ENCODE measurements around the gene KLHL7. TPM values are rescaled to one million over a fixed set of nuclear protein-coding genes. Genes with fewer than 3 reads are reported as not detected.

The KLHL7 gene
- total and polyA plus RNA-seq, 2 donors (not counting 3 experiments of a cell fraction or from before 2014, with no cell fraction given) = 21.3 to 32.1 TPM

GRCh38 chr7:23207884-23208283 is 102.3 kb downstream of the KLHL7 start:
- no peak overlapping the region for H3K9ac ChIP-seq (replicated peaks; ENCODE audit: extremely low read depth, insufficient read depth, low read length)
- H3K4me3 ChIP-seq (replicated peaks in 1 of 3; ENCODE audit: insufficient read depth in 1 of 3, low read depth in 1 of 3, low read length in 3 of 3) = no peak overlapping the region
- ChIA-PET CTCF (no interaction called here), POLR2A (no interaction called here)
- H3K4me1 ChIP-seq (ENCODE audit: control insufficient read depth, extremely low read depth, insufficient read depth, low read length) = no peaks in the 10 kb centered on the region
- TF ChIP-seq MYC (IDR thresholded peaks at IDR 0.05; ENCODE audit: low read depth, low read length) = no peak
- no peak for TF ChIP-seq MAX (IDR thresholded peaks at IDR 0.05; ENCODE audit: insufficient read depth, insufficient read length)
- TF ChIP-seq CTCF (IDR thresholded peaks at IDR 0.05; ENCODE audit: extremely low read depth in 1 of 2, insufficient read depth in 1 of 2, low read depth in 1 of 2, low read length in 2 of 2) = no peak
- TF ChIP-seq EZH2 (IDR thresholded peaks at IDR 0.05; ENCODE audit: borderline replicate concordance, low read depth, low read length, severe bottlenecking) = no peak
- TF ChIP-seq POLR2A (IDR thresholded peaks at IDR 0.05; ENCODE audit: low read depth, low read length) = no peak
- no peak for TF ChIP-seq GATA2 (IDR thresholded peaks at IDR 0.05; ENCODE audit: insufficient read depth, insufficient read length, low read depth, low read length)
- no peak overlapping the region for H3K27ac ChIP-seq (ENCODE audit: insufficient read depth, low read depth, low read length)
- FAIRE-seq (peak; percentile 63), DNase-seq (ENCODE audit: low read depth, low spot score) (no peak)
- dilution Hi-C loops (cut with MboI; ENCODE audit: extremely low pct_ligation_motif_present, low sequenced_read_pairs) = no loop called here
- no peaks in the 10 kb centered on the region for H3K9me1 ChIP-seq (replicated peaks; ENCODE audit: control insufficient read depth, extremely low read depth, insufficient read depth, low read length)
- no peaks in the 10 kb centered on the region for H3K79me2 ChIP-seq (ENCODE audit: control insufficient read depth, insufficient read depth, low read length)
- H4K20me1 ChIP-seq (replicated peaks; ENCODE audit: control insufficient read depth, extremely low read depth, insufficient read depth, low read length) = no peaks in the 10 kb centered on the region
- BruUV-seq (replicated peaks) = no TSS peak
- intact Hi-C loops (cut with micrococcal nuclease) = no loop called here
- H3K9me3 ChIP-seq (replicated peaks; ENCODE audit: control insufficient read depth, insufficient read depth, low read length) = no peaks in the 10 kb centered on the region
- no peak overlapping the region for H2AFZ ChIP-seq (ENCODE audit: low read depth, low read length)
- no peaks in the 10 kb centered on the region for H3K36me3 ChIP-seq (ENCODE audit: control insufficient read depth in 2 of 2, extremely low read depth in 1 of 2, insufficient read depth in 2 of 2, low read length in 2 of 2)
- peaks cover 4 to 5% of the 10 kb centered on the region in 2 experiments for H3K27me3 ChIP-seq (ENCODE audit: control insufficient read depth in 2 of 2, insufficient read depth in 2 of 2, low read length in 2 of 2)
- no peak overlapping the region for H3K4me2 ChIP-seq (ENCODE audit: insufficient read depth, low read length)

- Histone ChIP-seq H3K4me2 (ENCODE audit: insufficient read depth, low read length) (no peak overlapping the region), H3K9me1 (replicated peaks; ENCODE audit: control insufficient read depth, extremely low read depth, insufficient read depth, low read length) (no peaks in the 10 kb centered on the region), H3K36me3 (ENCODE audit: control insufficient read depth in 2 of 2, extremely low read depth in 1 of 2, insufficient read depth in 2 of 2, low read length in 2 of 2) (no peaks in the 10 kb centered on the region), H3K79me2 (ENCODE audit: control insufficient read depth, insufficient read depth, low read length) (no peaks in the 10 kb centered on the region), H3K4me3 (replicated peaks in 1 of 3; ENCODE audit: insufficient read depth in 1 of 3, low read depth in 1 of 3, low read length in 3 of 3) (no peak overlapping the region), H3K27me3 (ENCODE audit: control insufficient read depth in 2 of 2, insufficient read depth in 2 of 2, low read length in 2 of 2) (peaks cover 4 to 5% of the 10 kb centered on the region in 2 experiments), H3K4me1 (ENCODE audit: control insufficient read depth, extremely low read depth, insufficient read depth, low read length) (no peaks in the 10 kb centered on the region), H3K9ac (replicated peaks; ENCODE audit: extremely low read depth, insufficient read depth, low read length) (no peak overlapping the region), H4K20me1 (replicated peaks; ENCODE audit: control insufficient read depth, extremely low read depth, insufficient read depth, low read length) (no peaks in the 10 kb centered on the region), H2AFZ (ENCODE audit: low read depth, low read length) (no peak overlapping the region), H3K27ac (ENCODE audit: insufficient read depth, low read depth, low read length) (no peak overlapping the region), H3K9me3 (replicated peaks; ENCODE audit: control insufficient read depth, insufficient read depth, low read length) (no peaks in the 10 kb centered on the region)
- ChIA-PET POLR2A (no interaction called here), CTCF (no interaction called here)
- intact Hi-C loops (cut with micrococcal nuclease) = no loop called here
- no TSS peak for BruUV-seq (replicated peaks)
- FAIRE-seq = peak; percentile 15
- DNase-seq (ENCODE audit: low read depth, low spot score) = no peak
- TF ChIP-seq MYC (IDR thresholded peaks at IDR 0.05; ENCODE audit: low read depth, low read length) (no peak), JUN (IDR thresholded peaks at IDR 0.05; ENCODE audit: borderline replicate concordance, insufficient read depth, insufficient read length, low read depth) (no peak), GATA2 (IDR thresholded peaks at IDR 0.05; ENCODE audit: insufficient read depth, insufficient read length, low read depth, low read length) (no peak), POLR2AphosphoS5 (IDR thresholded peaks at IDR 0.05; ENCODE audit: insufficient read depth, low read depth, low read length) (no peak), POLR2A (IDR thresholded peaks at IDR 0.05; ENCODE audit: low read depth, low read length) (no peak), CTCF (IDR thresholded peaks at IDR 0.05; ENCODE audit: extremely low read depth in 1 of 2, insufficient read depth in 1 of 2, low read depth in 1 of 2, low read length in 2 of 2) (no peak), MAX (IDR thresholded peaks at IDR 0.05; ENCODE audit: insufficient read depth, insufficient read length) (no peak), EZH2 (IDR thresholded peaks at IDR 0.05; ENCODE audit: borderline replicate concordance, low read depth, low read length, severe bottlenecking) (no peak), FOS (IDR thresholded peaks at IDR 0.05; ENCODE audit: borderline replicate concordance, insufficient read depth, low read length) (no peak)
- dilution Hi-C loops (cut with MboI; ENCODE audit: extremely low pct_ligation_motif_present, low sequenced_read_pairs) = no loop called here
Measured at GRCh38 chr7:23208316-23208715, 102.7 kb downstream of the KLHL7 start.
